HepG2 (cell line): ENCODE results near the gene ZNF586. TPM values are rescaled to one million over a fixed set of nuclear protein-coding genes. Genes with fewer than 3 reads are reported as not detected.
A peak's percentile ranks its signal among the peaks of the same experiment; 100 is the strongest.

ENCODE experiments used
- CREB1 ChIP-seq, 2 experiments: fragments of 450-650 bp in 1 of 2; IDR thresholded peaks; 2 replicates each; pipeline ENCODE4 v1.6.1; 2016 to 2017; ENCODE audit warnings: control low read depth in 1 of 2, mild to moderate bottlenecking in 1 of 2, missing compliant biosample characterization in 1 of 2, missing genetic modification characterization in 1 of 2
- ELF1 ChIP-seq: sonication (generic); formaldehyde crosslinking; IDR thresholded peaks from 2 replicates; pipeline ENCODE4 v1.4.0; 2020; ENCODE audit warnings: missing genetic modification reagents
- EP300 ChIP-seq, 3 experiments: sonication (generic) in 1 of 3; formaldehyde crosslinking in 1 of 3; IDR thresholded peaks; 2 replicates each; pipeline versions ENCODE4 v1.5.1 to v1.6.1; 2011 to 2020; ENCODE audit warnings: low read depth in 2 of 3, low read length in 2 of 3, borderline replicate concordance in 1 of 3, improper control_type of control experiment in 1 of 3, mild to moderate bottlenecking in 1 of 3, missing genetic modification reagents in 1 of 3, moderate library complexity in 1 of 3
- ETV6 ChIP-seq: sonication (generic); formaldehyde crosslinking; conservative IDR thresholded peaks from 2 replicates; pipeline ENCODE4 v1.4.0; 2020; ENCODE audit warnings: missing genetic modification reagents
- HOXD1 ChIP-seq: sonication (generic); formaldehyde crosslinking; IDR thresholded peaks from 2 replicates; pipeline ENCODE4 v1.5.0; 2020; ENCODE audit warnings: missing genetic modification reagents
- MXI1 ChIP-seq: IDR thresholded peaks from 3 replicates; pipeline ENCODE4 v1.6.1; 2012; ENCODE audit warnings: low read depth, low read length, inconsistent platforms, borderline replicate concordance
- SRF ChIP-seq: IDR thresholded peaks from 2 replicates; pipeline ENCODE4 v1.6.1; 2011; ENCODE audit warnings: mild to moderate bottlenecking, low read depth, low read length, moderate library complexity
- TMF1 ChIP-seq: sonication (generic); formaldehyde crosslinking; IDR thresholded peaks from 2 replicates; pipeline ENCODE4 v1.8.1; 2022; ENCODE audit warnings: low read depth, missing genetic modification reagents
- ZBTB42 ChIP-seq: sonication (generic); formaldehyde crosslinking; IDR thresholded peaks from 2 replicates; pipeline ENCODE4 v1.5.0; 2020; ENCODE audit warnings: mild to moderate bottlenecking, missing genetic modification reagents
- ZBTB7B ChIP-seq: sonication (generic); formaldehyde crosslinking; IDR thresholded peaks from 2 replicates; pipeline ENCODE4 v1.4.0; 2020; ENCODE audit warnings: missing genetic modification reagents
- ZFP36L2 ChIP-seq: sonication (generic); formaldehyde crosslinking; IDR thresholded peaks from 2 replicates; pipeline ENCODE4 v1.4.0; 2020; ENCODE audit warnings: missing genetic modification reagents
- ZNF121 ChIP-seq: sonication (generic); formaldehyde crosslinking; IDR thresholded peaks from 2 replicates; pipeline ENCODE4 v1.5.0; 2020; ENCODE audit warnings: mild to moderate bottlenecking, missing genetic modification reagents
- ZNF230 ChIP-seq: sonication (generic); formaldehyde crosslinking; IDR thresholded peaks from 2 replicates; pipeline ENCODE4 v1.4.0; 2020; ENCODE audit warnings: mild to moderate bottlenecking, missing genetic modification reagents
- ZNF33A ChIP-seq: sonication (generic); formaldehyde crosslinking; IDR thresholded peaks from 2 replicates; pipeline ENCODE4 v1.5.1; 2020; ENCODE audit warnings: missing genetic modification reagents, mild to moderate bottlenecking, moderate library complexity, borderline replicate concordance
- ZNF501 ChIP-seq: sonication (generic); formaldehyde crosslinking; IDR thresholded peaks from 2 replicates; pipeline ENCODE4 v1.5.1; 2020; ENCODE audit warnings: mild to moderate bottlenecking, moderate library complexity, missing genetic modification reagents
- ZSCAN30 ChIP-seq: sonication (generic); formaldehyde crosslinking; IDR thresholded peaks from 2 replicates; pipeline ENCODE4 v1.5.0; 2020; ENCODE audit warnings: mild to moderate bottlenecking, missing genetic modification reagents
- polyA plus RNA-seq, 8 experiments: library from polyadenylated mRNA; depleted of rRNA in 3 of 8; stranded (reverse) in 7 of 8; unstranded in 1 of 8; fragments of >200 nt; fragmentation: Illumina TruSeq in 4 of 8; extraction: Trizol in 4 of 8; gene quantifications; 2 replicates each; pipeline versions ENCODE4 v1.2.1 to v1.2.3, GENCODE V29; 2011 to 2016; ENCODE audit warnings: low read depth in 4 of 8, missing spikeins in 1 of 8, mixed read lengths in 1 of 8; ENCODE audit not compliant: insufficient read depth in 1 of 8
- total RNA-seq, 5 experiments: library from RNA; depleted of rRNA; stranded (reverse); fragments of >200 nt; fragmentation: Illumina TruSeq; extraction: Trizol; gene quantifications; 2 replicates each; pipeline ENCODE4 v1.2.3, GENCODE V29; 2016; ENCODE audit warnings: low read depth in 1 of 5
- TF ChIP-seq, protein P1 (sequence below): sonication (generic); formaldehyde crosslinking; conservative IDR thresholded peaks from 2 replicates; pipeline ENCODE4 v1.8.0; 2022; ENCODE audit warnings: missing genetic modification reagents
- TF ChIP-seq, protein P2 (sequence below): sonication (generic); formaldehyde crosslinking; IDR thresholded peaks from 2 replicates; pipeline ENCODE4 v1.4.0; 2020; ENCODE audit warnings: missing genetic modification reagents, mild to moderate bottlenecking, borderline replicate concordance
- TF ChIP-seq, protein P3 (sequence below): sonication (generic); formaldehyde crosslinking; IDR thresholded peaks from 2 replicates; pipeline ENCODE4 v1.4.0; 2020; ENCODE audit warnings: missing genetic modification reagents, borderline replicate concordance
- TF ChIP-seq, protein P4 (sequence below): sonication (generic); formaldehyde crosslinking; IDR thresholded peaks from 2 replicates; pipeline ENCODE4 v1.8.0; 2022; ENCODE audit warnings: mild to moderate bottlenecking, missing genetic modification reagents, moderate library complexity
- TF ChIP-seq, protein P5 (sequence below): sonication (generic); formaldehyde crosslinking; IDR thresholded peaks from 2 replicates; pipeline ENCODE4 v1.4.0; 2020; ENCODE audit warnings: mild to moderate bottlenecking, low read depth, missing genetic modification reagents

ZNF586 gene
- total and polyA plus RNA-seq, 2 of the 13 experiments (the other 11 are each of a cell fraction or from before 2014, with no cell fraction given) = 0.50 to 3.4 TPM

DNA sequence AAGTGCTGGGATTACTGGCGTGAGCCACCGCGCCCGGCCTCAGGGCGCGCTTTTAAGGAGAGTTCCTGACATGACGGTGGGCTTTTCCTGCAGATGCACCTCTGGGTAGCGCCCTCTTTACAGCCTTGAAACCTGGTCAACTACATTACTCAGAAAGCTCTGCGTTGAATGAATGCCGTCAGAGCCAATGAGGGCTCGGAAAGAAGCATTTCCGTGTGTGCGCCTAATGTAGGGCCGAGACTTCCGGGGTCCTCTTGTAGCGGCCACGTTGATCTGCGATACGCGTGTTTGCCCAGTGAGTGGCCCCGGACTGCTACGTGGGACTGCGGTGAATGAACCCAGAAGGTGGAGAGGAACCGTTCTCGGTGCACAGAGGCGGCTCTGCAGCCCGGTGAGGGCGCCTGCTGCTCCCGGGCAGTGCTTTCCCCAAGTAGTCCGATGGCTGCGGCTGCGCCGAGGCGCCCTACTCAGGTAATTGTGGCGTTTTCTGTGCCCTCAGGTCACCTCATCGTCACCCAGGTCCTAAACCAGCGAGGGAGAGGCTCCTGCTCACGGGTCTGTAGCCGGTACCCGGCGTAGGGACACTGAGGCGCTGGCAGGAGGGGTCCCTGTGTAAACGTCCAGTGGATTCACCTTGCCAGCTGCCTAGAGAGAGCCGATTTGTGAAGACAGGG is 50.1 kb downstream of the ZNF586 start (continued):
- TF ChIP-seq ZBTB42 (CRISPR knock-in tag) = 0 out of 2 replicates have a peak, but pooled peaks have one; percentile 32
- no peak for TF ChIP-seq SRF
- TF ChIP-seq, protein P1, sequence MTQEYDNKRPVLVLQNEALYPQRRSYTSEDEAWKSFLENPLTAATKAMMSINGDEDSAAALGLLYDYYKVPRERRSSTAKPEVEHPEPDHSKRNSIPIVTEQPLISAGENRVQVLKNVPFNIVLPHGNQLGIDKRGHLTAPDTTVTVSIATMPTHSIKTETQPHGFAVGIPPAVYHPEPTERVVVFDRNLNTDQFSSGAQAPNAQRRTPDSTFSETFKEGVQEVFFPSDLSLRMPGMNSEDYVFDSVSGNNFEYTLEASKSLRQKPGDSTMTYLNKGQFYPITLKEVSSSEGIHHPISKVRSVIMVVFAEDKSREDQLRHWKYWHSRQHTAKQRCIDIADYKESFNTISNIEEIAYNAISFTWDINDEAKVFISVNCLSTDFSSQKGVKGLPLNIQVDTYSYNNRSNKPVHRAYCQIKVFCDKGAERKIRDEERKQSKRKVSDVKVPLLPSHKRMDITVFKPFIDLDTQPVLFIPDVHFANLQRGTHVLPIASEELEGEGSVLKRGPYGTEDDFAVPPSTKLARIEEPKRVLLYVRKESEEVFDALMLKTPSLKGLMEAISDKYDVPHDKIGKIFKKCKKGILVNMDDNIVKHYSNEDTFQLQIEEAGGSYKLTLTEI (CRISPR knock-in tag) = no peak
- no peak for TF ChIP-seq ZSCAN30 (CRISPR knock-in tag)
- TF ChIP-seq ZNF501 (CRISPR knock-in tag) = peak; percentile 78
- TF ChIP-seq ZFP36L2 (CRISPR knock-in tag) = no peak
- no peak for TF ChIP-seq ZNF33A (CRISPR knock-in tag)
- TF ChIP-seq, protein P2, sequence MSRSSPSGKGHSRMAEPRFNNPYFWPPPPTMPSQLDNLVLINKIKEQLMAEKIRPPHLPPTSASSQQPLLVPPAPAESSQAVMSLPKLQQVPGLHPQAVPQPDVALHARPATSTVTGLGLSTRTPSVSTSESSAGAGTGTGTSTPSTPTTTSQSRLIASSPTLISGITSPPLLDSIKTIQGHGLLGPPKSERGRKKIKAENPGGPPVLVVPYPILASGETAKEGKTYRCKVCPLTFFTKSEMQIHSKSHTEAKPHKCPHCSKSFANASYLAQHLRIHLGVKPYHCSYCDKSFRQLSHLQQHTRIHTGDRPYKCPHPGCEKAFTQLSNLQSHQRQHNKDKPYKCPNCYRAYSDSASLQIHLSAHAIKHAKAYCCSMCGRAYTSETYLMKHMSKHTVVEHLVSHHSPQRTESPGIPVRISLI (CRISPR knock-in tag) = no peak
- TF ChIP-seq ELF1 (CRISPR knock-in tag) = peak; percentile 95
- TF ChIP-seq ZNF230 (CRISPR knock-in tag) = peak; percentile 61; the same call in 1 of the 2 replicates
- TF ChIP-seq TMF1 (CRISPR knock-in tag) = peak; percentile 55; the same call in 1 of the 2 replicates
- TF ChIP-seq ETV6 (CRISPR knock-in tag) = 0 out of 2 replicates have a peak, but pooled peaks have one; percentile 41
- TF ChIP-seq, protein P3, sequence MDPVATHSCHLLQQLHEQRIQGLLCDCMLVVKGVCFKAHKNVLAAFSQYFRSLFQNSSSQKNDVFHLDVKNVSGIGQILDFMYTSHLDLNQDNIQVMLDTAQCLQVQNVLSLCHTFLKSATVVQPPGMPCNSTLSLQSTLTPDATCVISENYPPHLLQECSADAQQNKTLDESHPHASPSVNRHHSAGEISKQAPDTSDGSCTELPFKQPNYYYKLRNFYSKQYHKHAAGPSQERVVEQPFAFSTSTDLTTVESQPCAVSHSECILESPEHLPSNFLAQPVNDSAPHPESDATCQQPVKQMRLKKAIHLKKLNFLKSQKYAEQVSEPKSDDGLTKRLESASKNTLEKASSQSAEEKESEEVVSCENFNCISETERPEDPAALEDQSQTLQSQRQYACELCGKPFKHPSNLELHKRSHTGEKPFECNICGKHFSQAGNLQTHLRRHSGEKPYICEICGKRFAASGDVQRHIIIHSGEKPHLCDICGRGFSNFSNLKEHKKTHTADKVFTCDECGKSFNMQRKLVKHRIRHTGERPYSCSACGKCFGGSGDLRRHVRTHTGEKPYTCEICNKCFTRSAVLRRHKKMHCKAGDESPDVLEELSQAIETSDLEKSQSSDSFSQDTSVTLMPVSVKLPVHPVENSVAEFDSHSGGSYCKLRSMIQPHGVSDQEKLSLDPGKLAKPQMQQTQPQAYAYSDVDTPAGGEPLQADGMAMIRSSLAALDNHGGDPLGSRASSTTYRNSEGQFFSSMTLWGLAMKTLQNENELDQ (CRISPR knock-in tag) = no peak
- peak; percentile 58; the same call in 1 of the 2 replicates for TF ChIP-seq HOXD1 (CRISPR knock-in tag)
- TF ChIP-seq, protein P4, sequence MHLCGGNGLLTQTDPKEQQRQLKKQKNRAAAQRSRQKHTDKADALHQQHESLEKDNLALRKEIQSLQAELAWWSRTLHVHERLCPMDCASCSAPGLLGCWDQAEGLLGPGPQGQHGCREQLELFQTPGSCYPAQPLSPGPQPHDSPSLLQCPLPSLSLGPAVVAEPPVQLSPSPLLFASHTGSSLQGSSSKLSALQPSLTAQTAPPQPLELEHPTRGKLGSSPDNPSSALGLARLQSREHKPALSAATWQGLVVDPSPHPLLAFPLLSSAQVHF = no peak
- peak; percentile 87 for TF ChIP-seq ZBTB7B (CRISPR knock-in tag)
- TF ChIP-seq, protein P5, sequence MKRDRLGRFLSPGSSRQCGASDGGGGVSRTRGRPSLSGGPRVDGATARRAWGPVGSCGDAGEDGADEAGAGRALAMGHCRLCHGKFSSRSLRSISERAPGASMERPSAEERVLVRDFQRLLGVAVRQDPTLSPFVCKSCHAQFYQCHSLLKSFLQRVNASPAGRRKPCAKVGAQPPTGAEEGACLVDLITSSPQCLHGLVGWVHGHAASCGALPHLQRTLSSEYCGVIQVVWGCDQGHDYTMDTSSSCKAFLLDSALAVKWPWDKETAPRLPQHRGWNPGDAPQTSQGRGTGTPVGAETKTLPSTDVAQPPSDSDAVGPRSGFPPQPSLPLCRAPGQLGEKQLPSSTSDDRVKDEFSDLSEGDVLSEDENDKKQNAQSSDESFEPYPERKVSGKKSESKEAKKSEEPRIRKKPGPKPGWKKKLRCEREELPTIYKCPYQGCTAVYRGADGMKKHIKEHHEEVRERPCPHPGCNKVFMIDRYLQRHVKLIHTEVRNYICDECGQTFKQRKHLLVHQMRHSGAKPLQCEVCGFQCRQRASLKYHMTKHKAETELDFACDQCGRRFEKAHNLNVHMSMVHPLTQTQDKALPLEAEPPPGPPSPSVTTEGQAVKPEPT (CRISPR knock-in tag) = peak; percentile 56; the same call in 1 of the 2 replicates
- peak; percentile 96; the same call in 2 of the 3 replicates for TF ChIP-seq MXI1
- peak; percentile 76 for TF ChIP-seq CREB1 (IDR thresholded peaks at IDR 0.05)
- TF ChIP-seq CREB1 (CRISPR knock-in tag; IDR thresholded peaks at IDR 0.05) = peak; percentile 84
- no peak for TF ChIP-seq ZNF121 (CRISPR knock-in tag)
- TF ChIP-seq EP300 (IDR thresholded peaks at IDR 0.05; ENCODE audit: low read depth in 2 of 2, low read length in 2 of 2) = no peak
- no peak for TF ChIP-seq EP300 (CRISPR knock-in tag; IDR thresholded peaks at IDR 0.05; ENCODE audit: borderline replicate concordance)
